HG02970 (cell line): ENCODE data around the gene ATXN2L.
A peak's percentile ranks its signal among the peaks of the same experiment; 100 is the strongest.
"Not testable (repeated sequence)": the region's sequence is repeated elsewhere in the genome, so short reads cannot be mapped to it uniquely, and the experiment has no call there.

Experiments
- ATAC-seq: cut with Tn5 transposase; IDR thresholded peaks from one replicate; pipeline ENCODE4 v1.9.1; 2021; ENCODE audit warnings: mild to moderate bottlenecking, moderate library complexity, moderate number of reproducible peaks; ENCODE audit not compliant: unreplicated experiment, low FRiP score

Gene ATXN2L

GRCh38 chr16:28837672-28838557, 15.1 kb downstream of the ATXN2L start:
- no peak for ATAC-seq

GRCh38 chr16:28838558-28838918, 15.7 kb downstream of the ATXN2L start:
- ATAC-seq, result no peak

GRCh38 chr16:28839004-28839639, 16.3 kb downstream of the ATXN2L start:
- no peak for ATAC-seq

GRCh38 chr16:28839899-28840298, 17.1 kb downstream of the ATXN2L start:
- ATAC-seq, result no peak

- ATAC-seq, result no peak
Measured at GRCh38 chr16:28842696-28843095, 19.9 kb downstream of the ATXN2L start.

- ATAC-seq, result no peak
Measured at GRCh38 chr16:28843766-28844165, 21.0 kb downstream of the ATXN2L start.

- no peak for ATAC-seq
Measured at GRCh38 chr16:28844226-28844885, 21.6 kb downstream of the ATXN2L start.

- ATAC-seq, result no peak
Measured at GRCh38 chr16:28845293-28845692, 22.5 kb downstream of the ATXN2L start.

- ATAC-seq, result no peak
Measured at GRCh38 chr16:28845761-28846079, 22.9 kb downstream of the ATXN2L start.

GRCh38 chr16:28846080-28846932, 23.5 kb downstream of the ATXN2L start, which contains the start of gene TUFM:
Gene TUFM (minus strand): TSS chr16:28846348. CDS start chr16:28846269, 79 bp downstream.
- ATAC-seq, result peak; percentile 90

- ATAC-seq, result peak; percentile 3
Measured at GRCh38 chr16:28846933-28847273, 24.1 kb downstream of the ATXN2L start.

- no peak for ATAC-seq
Measured at GRCh38 chr16:28858421-28858820, 35.6 kb downstream of the ATXN2L start.

- ATAC-seq, result no peak
Measured at GRCh38 chr16:28859326-28859725, 36.5 kb downstream of the ATXN2L start.

GRCh38 chr16:28863929-28864793, 41.4 kb downstream of the ATXN2L start:
- no peak for ATAC-seq

- no peak for ATAC-seq
Measured at GRCh38 chr16:28865001-28865688, 42.3 kb downstream of the ATXN2L start.

GRCh38 chr16:28865722-28866453, 43.1 kb downstream of the ATXN2L start:
- no peak for ATAC-seq

GRCh38 chr16:28866454-28866804, 43.6 kb downstream of the ATXN2L start:
- no peak for ATAC-seq

GRCh38 chr16:28867241-28867640, 44.4 kb downstream of the ATXN2L start:
- no peak for ATAC-seq

- ATAC-seq, result not testable (repeated sequence)
Measured at GRCh38 chr16:28867646-28868045, 44.8 kb downstream of the ATXN2L start.
